ENCODE data around the gene GALT.
A peak's percentile ranks its signal among the peaks of the same experiment; 100 is the strongest.

Gene GALT

GRCh38 chr9:34633166-34633565, 13.3 kb upstream of the GALT start:
- no peak overlapping the region for H3K27ac ChIP-seq (ENCODE audit: low read depth, low read length)
- H3K9me2 ChIP-seq (replicated peaks; ENCODE audit: insufficient read depth, low read length): no peaks in the 10 kb centered on the region
- no peak overlapping the region for H3K9ac ChIP-seq (ENCODE audit: low read length)
- H3K27me3 ChIP-seq (ENCODE audit: low read length): 0 out of 2 replicates have a peak, but pooled peaks cover under 1% of the 10 kb centered on the region
- no peak overlapping the region for H3K4me3 ChIP-seq (ENCODE audit: insufficient read depth, low read length, poor library complexity, severe bottlenecking)
- peaks cover 20% of the 10 kb centered on the region for H3F3A ChIP-seq (ENCODE audit: insufficient read depth)
- no peaks in the 10 kb centered on the region for H4K20me1 ChIP-seq (ENCODE audit: low read depth, low read length)
- H3K79me2 ChIP-seq (ENCODE audit: insufficient read depth, low read length): peaks cover 26% of the 10 kb centered on the region
- H2AFZ ChIP-seq (ENCODE audit: low read depth, low read length, severe bottlenecking): no peak overlapping the region
- TF ChIP-seq CTCF (IDR thresholded peaks at IDR 0.05; ENCODE audit: insufficient read depth, low read length, poor library complexity, severe bottlenecking): no peak
- TF ChIP-seq EZH2phosphoT487 (conservative IDR thresholded peaks at IDR 0.05; ENCODE audit: low read length): no peak
- no peak overlapping the region for H3K4me2 ChIP-seq (ENCODE audit: low read depth, low read length, poor library complexity, severe bottlenecking)
- no peaks in the 10 kb centered on the region for H3K9me3 ChIP-seq (ENCODE audit: insufficient read depth, low read length)
- 0 out of 2 replicates have a peak, but pooled peaks cover 5% of the 10 kb centered on the region for H3K36me3 ChIP-seq (ENCODE audit: low read length)

GRCh38 chr9:34633851-34634550, 12.5 kb upstream of the GALT start:
- Histone ChIP-seq H3K27me3 (ENCODE audit: low read length) (no peaks in the 10 kb centered on the region), H2AFZ (ENCODE audit: low read depth, low read length, severe bottlenecking) (no peak overlapping the region), H3K9ac (ENCODE audit: low read length) (no peak overlapping the region), H3K9me3 (ENCODE audit: insufficient read depth, low read length) (no peaks in the 10 kb centered on the region), H3K79me2 (ENCODE audit: insufficient read depth, low read length) (peaks cover 26% of the 10 kb centered on the region), H3K36me3 (ENCODE audit: low read length) (0 out of 2 replicates have a peak, but pooled peaks cover 5% of the 10 kb centered on the region), H3K4me3 (ENCODE audit: insufficient read depth, low read length, poor library complexity, severe bottlenecking) (no peak overlapping the region), H4K20me1 (ENCODE audit: low read depth, low read length) (no peaks in the 10 kb centered on the region), H3F3A (ENCODE audit: insufficient read depth) (peaks cover 26% of the 10 kb centered on the region), H3K27ac (ENCODE audit: low read depth, low read length) (no peak overlapping the region), H3K4me2 (ENCODE audit: low read depth, low read length, poor library complexity, severe bottlenecking) (no peak overlapping the region), H3K9me2 (replicated peaks; ENCODE audit: insufficient read depth, low read length) (no peaks in the 10 kb centered on the region)
- TF ChIP-seq EZH2phosphoT487 (conservative IDR thresholded peaks at IDR 0.05; ENCODE audit: low read length) (no peak), CTCF (IDR thresholded peaks at IDR 0.05; ENCODE audit: insufficient read depth, low read length, poor library complexity, severe bottlenecking) (peak; percentile 98)

- Histone ChIP-seq H3K9ac (ENCODE audit: low read length) (no peak overlapping the region), H3K4me2 (ENCODE audit: low read depth, low read length, poor library complexity, severe bottlenecking) (no peak overlapping the region), H4K20me1 (ENCODE audit: low read depth, low read length) (no peaks in the 10 kb centered on the region), H3F3A (ENCODE audit: insufficient read depth) (peaks cover 27% of the 10 kb centered on the region), H2AFZ (ENCODE audit: low read depth, low read length, severe bottlenecking) (no peak overlapping the region), H3K9me2 (replicated peaks; ENCODE audit: insufficient read depth, low read length) (no peaks in the 10 kb centered on the region), H3K79me2 (ENCODE audit: insufficient read depth, low read length) (peaks cover 26% of the 10 kb centered on the region), H3K27me3 (ENCODE audit: low read length) (no peaks in the 10 kb centered on the region), H3K36me3 (ENCODE audit: low read length) (0 out of 2 replicates have a peak, but pooled peaks cover 5% of the 10 kb centered on the region), H3K9me3 (ENCODE audit: insufficient read depth, low read length) (no peaks in the 10 kb centered on the region), H3K4me3 (ENCODE audit: insufficient read depth, low read length, poor library complexity, severe bottlenecking) (no peak overlapping the region), H3K27ac (ENCODE audit: low read depth, low read length) (no peak overlapping the region)
- no peak for TF ChIP-seq CTCF (IDR thresholded peaks at IDR 0.05; ENCODE audit: insufficient read depth, low read length, poor library complexity, severe bottlenecking)
- no peak for TF ChIP-seq EZH2phosphoT487 (conservative IDR thresholded peaks at IDR 0.05; ENCODE audit: low read length)
Measured at GRCh38 chr9:34634551-34635248, 11.8 kb upstream of the GALT start.
